HG02981 (cell line): ENCODE results near the gene SGSM1.

ENCODE experiments used
- ATAC-seq: cut with Tn5 transposase; IDR thresholded peaks from one replicate; pipeline ENCODE4 v1.9.1; 2021; ENCODE audit warnings: mild to moderate bottlenecking, moderate library complexity; ENCODE audit not compliant: unreplicated experiment

The SGSM1 gene

GRCh38 chr22:24805790-24806662 lies at the start of gene SGSM1:
Gene SGSM1, plus strand, starts transcription at chr22:24806211. Its CDS starts 115 bp downstream, at chr22:24806326.
- ATAC-seq: no peak

- ATAC-seq: no peak
These were observed 47.7 kb upstream of the SGSM1 start for GRCh38 chr22:24758164-24758799.

GRCh38 chr22:24759765-24760164 lies 46.2 kb upstream of the SGSM1 start:
- no peak for ATAC-seq

- no peak for ATAC-seq
These were observed 45.2 kb upstream of the SGSM1 start for GRCh38 chr22:24760708-24761306.

GRCh38 chr22:24761888-24762675 lies 43.9 kb upstream of the SGSM1 start:
- no peak for ATAC-seq

GRCh38 chr22:24763872-24764485 lies 42.0 kb upstream of the SGSM1 start:
- ATAC-seq: no peak

GRCh38 chr22:24765166-24765565 lies 40.8 kb upstream of the SGSM1 start:
- no peak for ATAC-seq

GRCh38 chr22:24768537-24769374 lies 37.3 kb upstream of the SGSM1 start:
- ATAC-seq: no peak

- no peak for ATAC-seq
These were observed 33.4 kb upstream of the SGSM1 start for GRCh38 chr22:24772493-24773220.

GRCh38 chr22:24775769-24776492 lies 30.1 kb upstream of the SGSM1 start:
- no peak for ATAC-seq

GRCh38 chr22:24776525-24776924 lies 29.5 kb upstream of the SGSM1 start:
- ATAC-seq: no peak

GRCh38 chr22:24789516-24789915 lies 16.5 kb upstream of the SGSM1 start:
- no peak for ATAC-seq

- ATAC-seq: no peak
These were observed 14.6 kb upstream of the SGSM1 start for GRCh38 chr22:24791362-24791761.

GRCh38 chr22:24796056-24796455 lies 10.0 kb upstream of the SGSM1 start:
- no peak for ATAC-seq

GRCh38 chr22:24796860-24797259 lies 9.2 kb upstream of the SGSM1 start:
- no peak for ATAC-seq

GRCh38 chr22:24801901-24802465 lies 4.0 kb upstream of the SGSM1 start:
- ATAC-seq: no peak

- no peak for ATAC-seq
These were observed 2.9 kb upstream of the SGSM1 start for GRCh38 chr22:24803064-24803542.

- ATAC-seq: no peak
These were observed 621 bp downstream of the SGSM1 start for GRCh38 chr22:24806663-24807001.
